COR-L47 (cell line): ENCODE results near the gene RAC3.

Experiments used
- DNase-seq: peaks from one replicate; lab custom pipeline; 2025; lab: John Stamatoyannopoulos, UW

The RAC3 gene

DNA sequence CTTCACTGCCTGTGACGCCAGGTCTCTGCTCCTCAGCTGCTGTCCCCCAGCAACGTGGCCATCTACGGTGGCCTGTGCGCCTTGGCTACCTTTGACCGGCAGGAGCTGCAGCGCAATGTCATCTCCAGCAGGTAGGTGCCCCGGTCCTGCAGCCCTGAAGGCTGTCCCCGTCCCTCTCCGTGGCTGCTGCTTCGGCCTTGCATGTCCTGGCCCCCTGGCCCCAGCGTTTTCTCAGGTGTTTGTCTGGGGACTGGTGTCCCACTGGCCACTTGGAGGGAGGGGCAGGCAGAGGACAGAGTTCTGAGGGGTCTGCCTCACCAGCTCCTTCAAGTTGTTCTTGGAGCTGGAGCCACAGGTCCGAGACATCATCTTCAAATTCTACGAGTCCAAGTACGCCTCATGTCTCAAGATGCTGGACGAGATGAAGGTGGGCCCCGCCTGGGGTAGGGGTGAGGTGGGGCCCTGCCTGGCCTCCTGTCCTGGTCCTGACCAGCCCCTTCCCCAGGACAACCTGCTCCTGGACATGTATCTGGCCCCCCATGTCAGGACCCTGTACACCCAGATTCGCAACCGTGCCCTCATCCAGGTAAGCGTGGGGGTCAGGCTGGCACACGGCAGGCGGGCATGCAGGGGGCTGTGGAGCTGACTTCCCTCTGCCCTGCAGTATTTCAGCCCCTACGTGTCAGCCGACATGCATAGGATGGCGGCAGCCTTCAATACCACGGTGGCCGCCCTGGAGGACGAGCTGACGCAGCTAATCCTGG, 24.7 kb downstream of the RAC3 start:
- DNase-seq: no peak

DNA sequence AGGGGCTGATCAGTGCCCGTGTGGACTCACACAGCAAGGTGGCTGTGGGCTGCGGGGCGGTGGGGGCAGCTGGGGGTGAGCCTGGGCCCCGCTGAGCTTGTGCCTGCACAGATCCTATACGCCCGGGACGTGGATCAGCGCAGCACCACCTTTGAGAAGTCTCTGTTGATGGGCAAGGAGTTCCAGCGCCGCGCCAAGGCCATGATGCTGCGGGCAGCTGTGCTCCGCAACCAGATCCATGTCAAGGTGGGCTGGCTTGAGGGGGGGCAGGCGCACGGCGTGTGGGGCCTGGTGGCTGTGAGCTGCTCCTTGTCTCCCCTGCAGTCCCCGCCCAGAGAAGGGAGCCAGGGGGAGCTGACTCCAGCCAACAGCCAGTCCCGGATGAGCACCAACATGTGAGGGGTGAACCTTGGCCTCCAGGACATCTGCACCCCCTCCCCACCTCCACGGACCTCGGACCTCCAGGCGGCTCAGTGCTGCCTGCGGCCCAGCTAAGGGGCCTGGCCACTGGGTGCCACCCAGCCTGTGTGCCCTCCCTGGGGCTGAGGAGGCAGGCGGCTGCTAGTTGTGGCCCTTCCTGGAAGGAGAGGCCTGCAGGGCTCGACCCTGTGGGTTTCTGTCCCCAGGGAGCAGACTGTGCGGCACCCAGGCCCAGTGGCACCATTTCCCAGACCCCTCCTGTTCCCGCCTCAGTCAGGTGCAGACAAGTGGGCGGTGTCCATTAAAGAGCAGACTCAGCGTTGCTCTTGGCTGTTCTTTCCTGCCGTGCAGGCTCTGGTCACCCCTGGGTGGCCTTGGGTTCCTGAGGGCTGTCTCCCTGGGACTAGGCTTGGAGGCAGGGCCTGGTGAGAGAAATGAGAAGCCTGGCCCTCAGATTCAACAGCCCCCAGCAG, 25.5 kb downstream of the RAC3 start:
- DNase-seq: no peak

DNA sequence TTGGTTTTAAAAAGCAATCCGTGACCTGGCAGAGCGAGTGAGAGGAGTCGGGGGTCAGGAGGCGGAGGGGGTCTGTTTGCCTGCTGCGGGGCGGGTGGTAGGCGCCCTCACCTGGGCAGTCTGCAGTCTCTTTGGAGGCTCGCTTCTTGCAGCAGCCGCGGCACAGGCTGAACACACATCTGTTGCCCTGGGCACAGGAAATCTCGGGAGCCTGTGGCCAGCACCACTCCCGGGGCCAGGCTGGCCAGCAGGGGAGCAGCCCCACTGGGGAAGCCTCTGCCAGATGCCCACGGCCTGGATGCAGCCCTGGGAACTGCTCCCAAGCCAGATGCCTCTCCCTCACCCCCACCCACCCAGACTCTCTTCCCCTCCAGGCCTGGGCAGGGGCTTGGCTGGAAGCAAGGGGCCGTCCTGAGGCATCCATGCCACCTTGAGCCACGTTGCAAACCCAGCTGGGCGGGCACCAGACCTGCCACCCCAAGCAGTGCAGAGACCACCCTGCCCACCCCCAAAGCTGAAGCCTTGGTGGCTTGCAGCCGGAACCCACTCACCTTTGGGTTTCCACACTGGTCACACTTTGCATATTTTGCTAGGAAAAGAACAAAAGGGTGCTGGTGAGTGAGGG, 26.9 kb downstream of the RAC3 start:
- DNase-seq: no peak

DNA sequence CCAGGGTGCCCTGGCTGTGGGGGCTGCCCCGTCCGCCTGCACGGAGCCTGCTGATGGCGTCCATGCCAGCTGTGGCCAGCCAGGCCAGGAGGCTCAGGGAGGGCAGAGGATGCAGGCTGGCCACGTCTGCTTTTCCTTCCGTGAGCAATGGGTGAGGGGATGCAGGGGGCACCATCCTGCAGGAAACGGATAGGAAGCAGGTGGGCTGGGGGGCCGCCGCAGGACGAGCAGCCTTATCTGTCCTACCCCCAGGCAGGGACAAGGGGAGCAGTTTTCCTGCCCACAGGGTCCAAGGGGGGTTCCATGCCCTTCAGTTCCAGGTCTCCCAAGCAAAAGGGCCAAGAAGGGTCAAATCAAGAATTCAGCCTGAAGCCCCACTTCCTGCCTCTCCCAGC, 27.4 kb downstream of the RAC3 start:
- no peak for DNase-seq

DNA sequence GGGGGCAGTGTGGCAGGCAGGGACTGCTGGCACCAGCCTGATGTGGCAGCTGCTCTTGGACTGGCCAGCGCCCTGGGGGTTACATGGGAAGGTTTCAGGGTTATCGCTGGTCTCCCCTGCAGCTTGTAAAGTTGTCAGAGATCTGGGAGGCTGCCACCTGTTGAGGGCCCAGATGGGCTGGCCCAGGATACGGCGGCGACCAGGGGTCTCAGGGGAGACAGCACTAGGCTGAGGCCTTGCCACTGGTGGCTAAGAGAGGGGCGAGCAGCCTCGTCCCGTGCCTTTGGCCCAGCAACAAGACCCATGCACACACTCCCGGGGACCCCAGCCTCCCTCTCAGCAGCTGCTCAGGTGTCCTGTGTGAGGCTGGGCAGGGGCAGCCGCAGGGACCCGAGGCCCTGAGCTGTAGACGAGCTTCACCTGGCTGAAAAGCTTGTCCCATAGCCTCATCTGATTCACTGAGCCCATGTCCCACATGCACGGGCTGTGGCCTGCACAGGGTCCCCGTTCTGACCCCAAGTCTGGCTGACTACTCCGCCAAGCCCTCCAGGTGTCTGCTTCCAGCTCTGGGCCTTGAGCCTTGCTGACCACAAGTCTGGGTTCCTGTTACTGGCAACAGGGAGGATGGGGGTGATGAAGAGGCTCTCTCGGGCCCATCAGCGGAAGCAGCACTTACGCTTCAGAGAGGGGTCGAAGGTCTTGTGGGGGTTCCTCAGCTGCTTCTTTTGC, 28.0 kb downstream of the RAC3 start:
- DNase-seq: no peak

DNA sequence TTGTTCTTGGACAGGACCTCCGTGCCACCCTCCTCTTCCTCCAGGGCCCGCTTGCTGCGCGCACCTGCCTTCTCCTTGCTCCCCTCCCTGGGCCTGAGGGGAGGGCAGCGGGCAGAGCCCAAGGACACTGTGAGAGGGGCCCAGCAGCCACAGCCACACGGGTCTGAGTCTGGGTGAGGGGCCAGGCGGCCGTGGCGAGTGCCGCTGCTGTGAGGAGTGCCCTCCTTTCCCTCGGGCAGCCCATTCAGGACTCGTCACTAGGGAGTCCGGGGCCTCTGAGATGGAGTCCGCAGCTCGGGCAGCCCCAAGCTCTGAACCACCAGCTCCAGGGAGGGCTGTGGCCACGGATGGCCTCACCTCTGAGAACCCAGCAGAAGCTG, 28.5 kb downstream of the RAC3 start:
- DNase-seq: no peak

DNA sequence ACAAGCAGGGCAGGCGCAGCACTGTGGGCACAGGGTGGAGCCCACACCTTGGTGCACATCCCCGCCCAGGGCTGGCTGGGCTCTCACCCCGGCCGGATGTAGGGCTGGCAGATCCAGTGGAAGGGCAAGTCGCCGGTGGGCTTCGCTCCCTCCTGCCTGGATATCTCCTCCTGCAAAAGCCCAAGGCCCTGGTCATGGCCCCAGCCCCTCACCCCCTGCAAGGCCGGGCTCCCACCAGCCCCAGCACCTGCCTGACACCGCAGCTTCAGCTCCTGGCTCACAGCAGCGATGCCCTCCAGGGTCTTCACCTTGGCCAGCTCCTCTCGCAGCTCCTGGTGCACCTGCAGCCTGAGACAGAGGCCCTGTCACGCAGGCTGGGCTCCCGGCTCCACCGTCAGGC, 29.1 kb downstream of the RAC3 start:
- no peak for DNase-seq

DNA sequence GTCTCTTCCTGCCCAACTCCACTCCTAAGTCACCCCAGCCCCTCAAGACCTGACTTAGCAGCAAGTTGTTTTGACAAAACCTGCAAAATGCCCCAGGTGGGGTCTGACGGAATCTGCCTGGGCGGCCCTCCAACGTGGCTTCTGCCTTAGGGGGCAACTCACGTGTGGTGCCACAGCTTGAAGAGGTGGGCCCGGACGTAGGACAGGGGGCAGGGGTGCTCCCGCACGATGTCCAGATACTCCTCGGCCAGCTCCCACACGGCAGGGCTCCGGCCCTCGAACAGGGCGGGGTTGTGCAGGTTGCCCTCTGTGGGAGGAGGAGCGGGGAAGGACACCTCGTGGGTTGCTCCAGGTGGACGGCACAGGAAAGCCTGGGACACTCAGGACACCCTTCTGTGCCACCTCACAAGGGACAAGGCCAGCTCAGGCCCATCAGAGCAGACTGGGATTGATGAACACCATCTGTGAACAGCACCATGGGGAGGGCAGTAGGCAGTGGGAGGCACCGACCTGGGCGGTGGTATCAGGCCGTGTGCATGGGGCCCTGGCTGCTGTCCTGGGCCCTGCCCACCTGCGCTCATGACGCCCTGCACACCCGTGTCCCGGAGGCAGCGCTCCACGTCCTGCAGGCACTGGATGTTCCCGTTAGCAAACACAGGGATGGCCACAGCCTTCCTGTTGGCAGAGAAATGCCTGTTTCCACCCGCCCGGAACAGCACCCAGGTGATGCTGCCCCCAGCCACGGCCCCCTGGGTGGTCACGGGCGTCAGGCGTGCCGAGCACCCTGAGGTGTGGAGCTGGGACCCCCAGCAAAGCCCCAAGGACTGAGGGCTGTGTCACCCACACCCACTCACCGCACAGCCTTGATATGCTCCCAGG, 29.8 kb downstream of the RAC3 start:
- DNase-seq: no peak

DNA sequence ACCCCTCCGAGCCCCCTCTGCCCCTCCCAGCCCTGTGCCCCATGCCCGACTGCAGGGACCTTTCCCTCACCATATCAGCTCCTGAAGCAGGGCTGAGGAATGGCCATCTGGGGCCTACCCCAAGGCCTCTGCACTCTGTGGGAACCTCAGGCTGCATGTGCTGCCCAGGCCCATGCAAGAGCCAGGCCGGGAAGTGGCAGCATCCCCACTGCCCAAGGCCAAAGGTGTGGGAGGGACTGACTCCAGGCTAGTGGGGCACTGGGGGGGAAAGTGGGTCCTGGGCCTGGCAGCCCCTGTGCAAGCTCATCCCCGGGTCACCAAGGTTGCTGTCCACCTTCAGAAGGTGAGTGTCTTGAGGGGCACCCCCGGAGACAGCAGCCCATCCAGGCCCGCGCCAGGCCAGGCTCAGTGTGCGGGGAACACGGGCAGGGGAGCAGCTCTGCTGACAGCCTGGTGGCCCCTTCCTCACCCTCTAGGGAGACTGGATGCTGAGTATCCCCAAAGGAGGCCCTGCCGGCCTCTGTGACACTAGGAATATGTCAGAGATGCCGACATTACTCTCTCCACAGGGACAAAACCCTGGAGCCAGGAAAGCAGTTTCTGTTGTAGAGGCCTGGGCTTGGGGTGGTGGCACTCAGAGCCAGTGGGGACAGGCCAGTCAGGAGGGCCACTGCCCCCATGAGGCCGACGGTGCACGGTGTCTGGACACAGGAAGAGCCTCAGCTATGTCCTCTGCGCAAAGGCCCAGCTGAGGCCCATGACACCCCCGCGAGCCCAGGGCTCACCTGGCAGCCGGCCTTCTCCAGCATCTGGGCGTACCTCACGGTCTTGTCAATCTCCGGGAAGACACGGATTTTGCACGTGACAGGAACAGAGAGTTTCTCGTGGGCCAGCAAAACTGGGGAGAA, 30.9 kb downstream of the RAC3 start:
- no peak for DNase-seq

DNA sequence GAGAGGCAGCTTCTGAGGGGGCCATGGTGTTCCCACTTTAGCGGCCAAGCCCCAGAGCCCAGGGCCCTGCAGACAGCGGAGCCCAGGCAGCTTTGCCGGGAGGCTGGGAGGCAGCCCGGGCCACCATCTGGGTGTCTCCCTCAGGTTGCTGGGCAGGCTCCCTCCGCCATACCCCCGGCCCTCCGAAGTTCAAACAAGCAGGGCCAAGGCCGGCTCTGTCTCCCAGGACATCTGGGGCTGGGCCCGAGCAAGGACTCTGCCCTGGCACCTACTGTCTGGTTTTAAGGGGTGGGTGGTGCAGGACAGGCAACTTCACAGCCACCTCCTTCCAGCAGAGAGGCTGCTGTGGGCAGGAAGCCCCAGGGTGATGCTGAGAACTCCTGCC, 31.5 kb downstream of the RAC3 start:
- no peak for DNase-seq

DNA sequence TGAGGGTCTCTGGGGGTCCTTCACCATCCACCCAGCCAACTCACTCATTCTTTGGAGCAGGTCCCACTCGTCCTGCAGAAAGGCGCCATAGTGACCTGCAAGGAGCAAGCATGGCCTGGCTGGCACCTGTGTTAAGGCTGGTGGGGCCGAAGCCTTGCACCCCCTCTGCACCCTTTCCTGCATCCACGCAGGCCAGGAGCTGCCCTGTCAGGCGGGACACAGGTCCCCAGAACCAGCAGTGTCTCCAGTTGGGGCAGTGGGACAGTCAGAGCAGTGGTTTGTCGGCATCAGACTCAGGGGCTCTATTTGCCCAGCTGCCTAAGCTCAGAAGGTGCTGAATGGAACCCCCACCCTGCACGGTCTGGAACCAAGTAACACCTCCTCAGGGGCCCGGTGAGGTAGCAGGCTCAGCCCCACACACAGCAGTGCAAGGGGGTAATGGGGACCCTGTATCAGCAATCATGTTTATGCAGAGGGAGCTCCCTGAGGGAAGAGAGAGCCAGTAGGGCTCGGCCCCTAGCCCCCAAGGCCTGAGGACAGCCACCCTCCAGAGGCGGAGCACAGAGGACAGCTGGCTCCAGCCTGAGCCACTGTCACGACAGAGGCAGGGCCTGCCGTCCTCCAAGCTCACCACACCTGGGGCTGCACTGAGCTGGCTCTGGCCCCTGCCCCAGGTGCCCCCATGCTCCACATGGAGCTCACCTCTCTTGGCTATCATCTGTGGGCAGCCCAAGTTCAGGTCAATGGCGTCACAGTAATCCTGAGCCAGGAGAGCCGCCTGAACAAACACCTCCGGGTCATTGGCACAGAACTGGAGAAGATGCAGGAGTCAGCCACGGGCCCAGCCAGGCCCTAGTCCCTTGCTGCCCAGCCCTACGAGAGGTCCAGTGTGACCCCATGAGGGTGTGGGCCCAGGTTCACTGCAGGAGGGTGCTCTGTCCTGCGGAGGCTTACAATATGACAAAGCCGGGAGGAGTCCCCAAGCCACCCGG, 32.2 kb downstream of the RAC3 start:
- DNase-seq: no peak

DNA sequence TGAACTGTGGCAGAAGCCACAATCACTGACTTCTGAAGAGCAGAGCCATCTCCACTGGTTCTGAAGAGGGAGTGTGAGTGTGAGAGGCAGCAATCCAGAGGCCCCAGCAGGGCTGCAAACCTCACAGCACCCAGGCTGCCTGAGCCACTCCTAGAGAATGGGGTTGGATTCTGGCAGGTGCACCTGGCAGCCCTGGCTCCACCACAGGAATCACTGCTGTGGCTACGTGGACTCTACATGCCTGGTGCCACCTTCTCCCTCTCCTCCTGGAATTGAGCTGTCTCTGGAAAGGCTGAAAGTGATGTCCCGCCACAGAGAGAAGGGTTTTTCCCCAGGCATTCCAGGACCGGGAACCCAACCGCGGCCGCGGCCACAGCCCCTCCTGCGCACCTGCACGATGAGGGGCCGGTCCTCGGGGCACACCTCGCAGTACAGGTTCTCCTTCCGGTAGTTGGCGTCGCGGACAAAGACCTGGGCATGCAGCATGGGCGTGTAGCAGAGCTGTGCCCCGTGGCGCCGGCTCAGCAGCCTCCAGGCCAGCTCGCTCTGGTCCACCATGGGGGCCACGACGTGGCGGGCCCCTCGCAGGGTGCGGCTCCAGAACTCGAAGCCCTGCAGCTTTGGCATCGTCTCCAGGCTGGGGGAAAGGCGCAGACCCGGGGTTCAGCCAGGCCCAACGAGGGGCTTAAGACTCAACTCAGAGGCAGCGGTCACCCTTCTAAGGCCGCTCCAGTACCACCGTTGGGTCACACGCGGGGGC, 33.1 kb downstream of the RAC3 start:
- DNase-seq: peak; percentile 33

DNA sequence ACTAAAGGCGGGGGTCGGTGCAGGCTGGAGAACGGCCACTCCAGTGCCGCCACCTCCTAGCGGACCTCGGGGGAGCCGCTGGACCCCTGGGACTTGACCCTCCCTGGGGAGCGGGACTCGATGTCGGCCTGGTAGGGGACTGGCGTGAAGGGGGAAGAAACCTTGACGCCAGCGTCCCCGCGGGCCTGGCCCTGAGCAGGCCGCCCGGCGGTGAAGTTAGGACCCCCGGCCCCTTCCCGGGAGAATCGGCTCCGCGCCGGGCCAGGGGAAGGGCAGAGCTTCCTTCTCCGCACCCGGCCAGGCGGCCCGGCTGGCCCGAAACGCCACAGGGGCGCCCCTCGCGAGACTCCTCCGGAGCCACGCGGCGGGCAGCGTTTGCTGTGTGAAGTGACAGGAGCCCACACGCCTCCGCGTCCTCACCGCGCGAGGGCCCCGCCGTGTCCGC, 33.7 kb downstream of the RAC3 start:
- DNase-seq: no peak

DNA sequence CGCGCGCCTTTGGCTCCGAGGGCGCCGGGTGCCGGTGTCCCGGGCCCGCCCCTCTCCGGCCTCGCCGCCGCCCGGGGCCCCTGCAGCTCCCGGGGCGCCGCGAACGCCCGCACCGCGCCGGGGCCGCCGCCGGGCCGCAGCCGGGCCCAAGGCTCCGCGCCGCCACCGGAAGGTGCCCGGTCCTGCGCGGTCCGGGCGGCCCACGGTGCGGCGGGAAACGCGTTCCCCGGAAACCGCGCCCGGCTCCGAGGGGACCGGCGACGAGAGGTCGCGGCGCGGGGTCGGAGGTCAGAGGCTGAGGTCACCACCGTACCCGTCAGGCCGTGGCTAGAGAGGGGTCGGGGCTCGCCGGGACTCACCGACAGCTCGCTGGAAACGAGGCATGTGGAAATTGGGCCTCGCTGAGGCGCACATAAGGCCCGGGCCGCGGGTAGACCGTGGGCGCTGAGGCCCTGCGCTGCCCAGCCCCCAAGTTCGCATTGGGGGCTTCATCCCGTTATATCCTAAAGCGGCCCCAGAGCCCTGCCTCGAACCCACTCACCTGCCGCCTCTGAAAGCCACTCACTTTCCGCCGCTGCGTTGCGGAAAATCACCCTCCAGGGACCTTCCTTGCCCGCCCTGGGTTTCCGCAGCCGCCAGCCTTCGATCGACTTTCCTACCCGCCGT, 34.3 kb downstream of the RAC3 start, which contains the start of gene DUS1L:
Gene DUS1L, minus strand, starts transcription at position 167 of the 666 bp plus-strand sequence. CDS start 745 bp downstream, outside the sequence.
- DNase-seq: peak; percentile 43

DNA sequence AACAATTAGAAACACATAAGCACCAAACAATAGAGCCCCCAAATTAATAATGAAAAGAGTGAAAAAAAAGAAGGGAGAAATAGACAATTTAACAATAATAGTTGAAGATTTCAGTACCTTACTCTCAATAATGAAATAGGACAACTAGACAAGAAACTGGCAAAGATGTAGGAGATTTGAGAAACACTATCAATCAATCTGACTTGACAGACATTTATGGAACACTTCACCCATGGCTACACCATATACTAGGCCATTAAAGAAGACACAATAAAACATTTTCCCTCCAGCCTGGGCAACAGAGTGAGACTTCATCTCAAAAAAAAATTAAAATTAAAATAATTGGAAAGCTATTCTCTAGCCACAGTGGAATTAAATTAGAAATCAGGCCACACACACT, 39.1 kb downstream of the RAC3 start:
- no peak for DNase-seq

DNA sequence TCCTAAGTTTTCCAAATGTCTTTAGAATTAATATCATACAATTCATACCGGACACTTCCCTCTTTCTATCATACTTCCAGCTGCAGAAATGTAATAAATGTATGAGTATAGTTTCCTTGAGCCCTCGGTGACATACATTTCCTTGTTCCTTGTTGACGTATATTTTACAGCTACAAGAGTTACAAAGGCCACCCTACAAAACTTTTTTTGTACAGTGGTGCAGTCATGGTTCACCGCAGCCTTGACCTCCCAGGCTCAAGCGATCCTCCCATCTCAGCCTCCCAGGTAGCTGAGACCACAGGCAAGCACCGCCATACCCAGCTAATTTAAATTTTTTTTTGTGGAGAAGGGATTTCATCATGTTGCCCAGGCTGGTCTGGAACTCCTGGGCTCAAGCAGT, 41.3 kb downstream of the RAC3 start:
- DNase-seq: no peak

DNA sequence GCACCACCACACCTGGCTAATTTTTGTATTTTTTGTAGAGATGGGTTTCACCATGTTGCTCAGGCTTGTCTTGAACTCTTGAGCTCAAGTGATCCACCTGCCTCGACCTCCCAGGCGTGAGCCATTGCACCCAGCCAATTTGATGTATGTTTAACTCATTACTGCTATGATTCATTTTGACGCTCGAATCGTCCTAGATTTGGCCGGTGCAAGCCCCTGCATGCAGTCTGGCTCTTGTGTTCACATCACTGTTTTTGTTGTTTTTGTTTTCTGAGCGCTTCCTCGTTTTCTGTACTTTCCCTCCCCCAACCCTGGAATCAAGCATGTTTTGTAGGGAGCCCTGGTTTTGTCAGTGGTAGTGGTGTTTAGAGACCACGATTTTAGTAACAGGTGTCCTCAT, 42.0 kb downstream of the RAC3 start:
- DNase-seq: no peak
